Neural cell (in vitro differentiated cells): ENCODE results near the gene SLC31A2. TPM values are rescaled to one million over a fixed set of nuclear protein-coding genes. Genes with fewer than 3 reads are reported as not detected.

Experiments
- H2AFZ ChIP-seq: fragments of 200-600, 300-800 bp; sonication (generic), shearing (Covaris generic); 2 replicates; pipeline ENCODE4 v1.6.0; 2014; ENCODE audit warnings: low read depth, mild to moderate bottlenecking, antibody characterized with exemption, low read length, moderate library complexity
- H3F3A ChIP-seq: fragments of 200-600 bp; shearing (Covaris generic); 2 replicates; pipeline ENCODE4 v1.6.1; 2016; ENCODE audit warnings: mild to moderate bottlenecking, moderate library complexity, mixed read lengths, antibody characterized with exemption, low read length; ENCODE audit not compliant: insufficient read depth, poor library complexity, severe bottlenecking
- H3K27ac ChIP-seq: fragments of 200-600, 300-800 bp; sonication (generic), shearing (Covaris generic); 2 replicates; pipeline ENCODE4 v1.5.1; 2014; ENCODE audit warnings: mild to moderate bottlenecking, low read length, moderate library complexity
- H3K27me3 ChIP-seq: fragments of 300-800, 200-600 bp; sonication (generic), shearing (Covaris generic); 2 replicates; pipeline ENCODE4 v1.6.0; 2014; ENCODE audit warnings: mild to moderate bottlenecking, low read depth, low read length, moderate library complexity; ENCODE audit not compliant: insufficient read depth
- H3K36me3 ChIP-seq: fragments of 300-800, 200-600 bp; sonication (generic), shearing (Covaris generic); 2 replicates; pipeline ENCODE4 v1.5.1; 2014; ENCODE audit warnings: mild to moderate bottlenecking, antibody characterized with exemption, low read length, moderate library complexity; ENCODE audit not compliant: insufficient read depth
- H3K4me2 ChIP-seq: fragments of 300-800, 200-600 bp; sonication (generic), shearing (Covaris generic); 2 replicates; pipeline ENCODE4 v1.6.0; 2014; ENCODE audit warnings: mild to moderate bottlenecking, low read length
- H3K4me3 ChIP-seq: fragments of 300-800, 200-600 bp; sonication (generic), shearing (Covaris generic); 2 replicates; pipeline ENCODE4 v1.5.1; 2014; ENCODE audit warnings: mild to moderate bottlenecking, low read length, moderate library complexity
- H3K79me2 ChIP-seq: fragments of 200-600 bp; shearing (Covaris generic); replicated peaks from 2 replicates; pipeline ENCODE4 v1.6.0; 2014; ENCODE audit warnings: mild to moderate bottlenecking, low read length, moderate library complexity; ENCODE audit not compliant: insufficient read depth
- H3K9ac ChIP-seq: fragments of 300-800, 200-600 bp; sonication (generic), shearing (Covaris generic); 2 replicates; pipeline ENCODE4 v1.6.1; 2016; ENCODE audit warnings: mild to moderate bottlenecking, low read length, mixed read lengths
- H3K9me2 ChIP-seq: fragments of 200-600 bp; shearing (Covaris generic); 2 replicates; pipeline ENCODE4 v1.6.1; 2016; ENCODE audit warnings: mild to moderate bottlenecking, low read length, mixed read lengths; ENCODE audit not compliant: insufficient read depth
- H3K9me3 ChIP-seq: fragments of 200-600, 300-800 bp; sonication (generic), shearing (Covaris generic); 2 replicates; pipeline ENCODE4 v1.6.1; 2016; ENCODE audit warnings: mild to moderate bottlenecking, mixed run types, low read length, moderate library complexity, mixed read lengths
- H4K20me1 ChIP-seq: fragments of 200-600 bp; shearing (Covaris generic); 2 replicates; pipeline ENCODE4 v1.6.1; 2016; ENCODE audit warnings: mild to moderate bottlenecking, mixed run types; ENCODE audit not compliant: insufficient read depth
- EP300 ChIP-seq: fragments of 450-650 bp; conservative IDR thresholded peaks from 2 replicates; pipeline ENCODE4 v1.6.1; 2014; ENCODE audit warnings: antibody characterized with exemption, mild to moderate bottlenecking, moderate library complexity; ENCODE audit not compliant: poor library complexity, severe bottlenecking
- EZH2 ChIP-seq: fragments of 200-600, 300-800 bp; shearing (Covaris generic), sonication (generic); IDR thresholded peaks from 2 replicates; pipeline ENCODE4 v1.6.1; 2014; ENCODE audit warnings: antibody characterized with exemption, low read length, borderline replicate concordance, mild to moderate bottlenecking; ENCODE audit not compliant: insufficient read depth, poor library complexity, severe bottlenecking
- MXI1 ChIP-seq: fragments of 450-650 bp; conservative IDR thresholded peaks from 2 replicates; pipeline ENCODE4 v1.6.1; 2014; ENCODE audit warnings: antibody characterized with exemption, mild to moderate bottlenecking; ENCODE audit not compliant: poor library complexity, severe bottlenecking
- POLR2AphosphoS5 ChIP-seq: IDR thresholded peaks from 2 replicates; pipeline ENCODE4 v1.6.1; 2012
- RAD21 ChIP-seq: fragments of 450-650 bp; conservative IDR thresholded peaks from 2 replicates; pipeline ENCODE4 v1.6.1; 2014; ENCODE audit warnings: antibody characterized with exemption, mild to moderate bottlenecking, moderate library complexity
- SMC3 ChIP-seq: fragments of 450-650 bp; conservative IDR thresholded peaks from 2 replicates; pipeline ENCODE4 v1.6.1; 2014; ENCODE audit warnings: antibody characterized with exemption, mild to moderate bottlenecking, moderate library complexity; ENCODE audit not compliant: poor library complexity
- TAF1 ChIP-seq: IDR thresholded peaks from 2 replicates; pipeline ENCODE4 v1.6.1; 2012; ENCODE audit warnings: low read depth
- polyA plus RNA-seq: library from polyadenylated mRNA; depleted of rRNA; stranded (reverse); fragments of >200 nt; gene quantifications from 2 replicates; pipeline ENCODE4 v1.2.3, GENCODE V29; 2014
- TF ChIP-seq, protein P1 (sequence below): IDR thresholded peaks from 2 replicates; pipeline ENCODE4 v1.6.1; 2012; ENCODE audit warnings: borderline replicate concordance
- TF ChIP-seq, protein P2 (sequence below): fragments of 450-650 bp; IDR thresholded peaks from 2 replicates; pipeline ENCODE4 v1.5.1; 2014; ENCODE audit warnings: antibody characterized with exemption, mild to moderate bottlenecking, moderate library complexity; ENCODE audit not compliant: poor library complexity, severe bottlenecking

The SLC31A2 gene
- polyA plus RNA-seq, 1 donor from 2014 or later = 4.1 TPM

DNA sequence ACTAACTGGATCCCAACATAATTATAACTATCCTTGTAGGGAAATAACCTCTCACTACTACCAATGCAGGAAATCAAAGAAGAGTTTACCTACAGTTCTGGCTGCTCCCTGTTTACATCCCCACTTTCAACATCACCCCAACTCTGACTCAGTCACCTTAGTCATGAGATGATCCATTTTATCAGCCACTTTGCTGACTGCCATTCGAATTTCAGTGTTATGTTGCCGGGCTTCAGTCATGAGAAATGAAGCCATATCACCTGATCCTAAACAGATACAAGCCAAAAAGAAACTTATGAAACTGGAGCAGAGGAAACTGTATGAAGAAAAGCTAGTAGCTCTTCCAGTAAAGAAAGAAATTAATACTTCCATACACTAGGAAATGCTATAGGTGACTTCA is 33.7 kb downstream of the SLC31A2 start:
- H3K9ac ChIP-seq = no peak overlapping the region
- H3K27ac ChIP-seq = no peak overlapping the region
- peaks cover 3% of the 10 kb centered on the region for H3K36me3 ChIP-seq

DNA sequence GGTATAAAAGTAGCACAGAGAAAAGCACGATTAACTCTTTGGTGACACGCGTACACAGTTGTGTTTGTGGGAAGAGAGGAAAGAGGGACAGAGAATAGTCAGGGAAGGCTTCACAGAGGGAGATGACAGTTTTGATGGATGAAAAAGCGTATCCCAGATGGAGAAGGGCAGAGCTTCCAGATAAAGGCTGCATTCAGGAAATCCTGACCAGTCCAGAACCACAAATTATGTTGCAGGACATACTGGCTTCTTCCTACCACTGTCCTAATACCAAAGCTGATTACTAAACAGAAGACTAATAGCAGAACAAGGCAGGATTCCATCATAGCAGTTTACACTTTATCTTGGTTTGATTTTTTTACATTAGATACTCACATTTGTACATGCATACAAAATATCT is 34.5 kb downstream of the SLC31A2 start:
- H3F3A ChIP-seq = no peaks in the 10 kb centered on the region
- H3K9ac ChIP-seq = no peak overlapping the region
- no peak overlapping the region for H3K4me3 ChIP-seq
- H3K9me3 ChIP-seq = no peaks in the 10 kb centered on the region
- H3K9me2 ChIP-seq = no peaks in the 10 kb centered on the region
- peaks cover 3% of the 10 kb centered on the region for H3K36me3 ChIP-seq
- TF ChIP-seq, protein P1, sequence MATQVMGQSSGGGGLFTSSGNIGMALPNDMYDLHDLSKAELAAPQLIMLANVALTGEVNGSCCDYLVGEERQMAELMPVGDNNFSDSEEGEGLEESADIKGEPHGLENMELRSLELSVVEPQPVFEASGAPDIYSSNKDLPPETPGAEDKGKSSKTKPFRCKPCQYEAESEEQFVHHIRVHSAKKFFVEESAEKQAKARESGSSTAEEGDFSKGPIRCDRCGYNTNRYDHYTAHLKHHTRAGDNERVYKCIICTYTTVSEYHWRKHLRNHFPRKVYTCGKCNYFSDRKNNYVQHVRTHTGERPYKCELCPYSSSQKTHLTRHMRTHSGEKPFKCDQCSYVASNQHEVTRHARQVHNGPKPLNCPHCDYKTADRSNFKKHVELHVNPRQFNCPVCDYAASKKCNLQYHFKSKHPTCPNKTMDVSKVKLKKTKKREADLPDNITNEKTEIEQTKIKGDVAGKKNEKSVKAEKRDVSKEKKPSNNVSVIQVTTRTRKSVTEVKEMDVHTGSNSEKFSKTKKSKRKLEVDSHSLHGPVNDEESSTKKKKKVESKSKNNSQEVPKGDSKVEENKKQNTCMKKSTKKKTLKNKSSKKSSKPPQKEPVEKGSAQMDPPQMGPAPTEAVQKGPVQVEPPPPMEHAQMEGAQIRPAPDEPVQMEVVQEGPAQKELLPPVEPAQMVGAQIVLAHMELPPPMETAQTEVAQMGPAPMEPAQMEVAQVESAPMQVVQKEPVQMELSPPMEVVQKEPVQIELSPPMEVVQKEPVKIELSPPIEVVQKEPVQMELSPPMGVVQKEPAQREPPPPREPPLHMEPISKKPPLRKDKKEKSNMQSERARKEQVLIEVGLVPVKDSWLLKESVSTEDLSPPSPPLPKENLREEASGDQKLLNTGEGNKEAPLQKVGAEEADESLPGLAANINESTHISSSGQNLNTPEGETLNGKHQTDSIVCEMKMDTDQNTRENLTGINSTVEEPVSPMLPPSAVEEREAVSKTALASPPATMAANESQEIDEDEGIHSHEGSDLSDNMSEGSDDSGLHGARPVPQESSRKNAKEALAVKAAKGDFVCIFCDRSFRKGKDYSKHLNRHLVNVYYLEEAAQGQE = no peak
- TF ChIP-seq TAF1 (no peak), POLR2AphosphoS5 (no peak), RAD21 (no peak), EP300 (no peak), MXI1 (no peak), SMC3 (no peak)
- no peak overlapping the region for H3K4me2 ChIP-seq
- no peaks in the 10 kb centered on the region for H4K20me1 ChIP-seq
- H3K79me2 ChIP-seq = no peaks in the 10 kb centered on the region
- no peak overlapping the region for H3K27ac ChIP-seq
- H2AFZ ChIP-seq = no peak overlapping the region
- H3K27me3 ChIP-seq = no peaks in the 10 kb centered on the region

More for the DNA sequence above, 33.7 kb downstream of the SLC31A2 start:
- TF ChIP-seq POLR2AphosphoS5 (no peak), EP300 (no peak), TAF1 (no peak), EZH2 (no peak), RAD21 (no peak), MXI1 (no peak), SMC3 (no peak)
- TF ChIP-seq, protein P2, sequence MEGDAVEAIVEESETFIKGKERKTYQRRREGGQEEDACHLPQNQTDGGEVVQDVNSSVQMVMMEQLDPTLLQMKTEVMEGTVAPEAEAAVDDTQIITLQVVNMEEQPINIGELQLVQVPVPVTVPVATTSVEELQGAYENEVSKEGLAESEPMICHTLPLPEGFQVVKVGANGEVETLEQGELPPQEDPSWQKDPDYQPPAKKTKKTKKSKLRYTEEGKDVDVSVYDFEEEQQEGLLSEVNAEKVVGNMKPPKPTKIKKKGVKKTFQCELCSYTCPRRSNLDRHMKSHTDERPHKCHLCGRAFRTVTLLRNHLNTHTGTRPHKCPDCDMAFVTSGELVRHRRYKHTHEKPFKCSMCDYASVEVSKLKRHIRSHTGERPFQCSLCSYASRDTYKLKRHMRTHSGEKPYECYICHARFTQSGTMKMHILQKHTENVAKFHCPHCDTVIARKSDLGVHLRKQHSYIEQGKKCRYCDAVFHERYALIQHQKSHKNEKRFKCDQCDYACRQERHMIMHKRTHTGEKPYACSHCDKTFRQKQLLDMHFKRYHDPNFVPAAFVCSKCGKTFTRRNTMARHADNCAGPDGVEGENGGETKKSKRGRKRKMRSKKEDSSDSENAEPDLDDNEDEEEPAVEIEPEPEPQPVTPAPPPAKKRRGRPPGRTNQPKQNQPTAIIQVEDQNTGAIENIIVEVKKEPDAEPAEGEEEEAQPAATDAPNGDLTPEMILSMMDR = no peak
- TF ChIP-seq, protein P1 = no peak
- Histone ChIP-seq H3K9me3 (no peaks in the 10 kb centered on the region), H2AFZ (no peak overlapping the region), H3K4me2 (no peak overlapping the region), H3K27me3 (no peaks in the 10 kb centered on the region), H3K4me3 (no peak overlapping the region), H4K20me1 (no peaks in the 10 kb centered on the region), H3K79me2 (no peaks in the 10 kb centered on the region), H3F3A (no peaks in the 10 kb centered on the region), H3K9me2 (no peaks in the 10 kb centered on the region)
